ENCODE results near the gene B3GNT8. TPM values are rescaled to one million over a fixed set of nuclear protein-coding genes. Genes with fewer than 3 reads are reported as not detected.

Gene B3GNT8
- total RNA-seq, 1 experiment from 2014 or later: not detected

GRCh38 chr19:41411100-41411967, 15.8 kb downstream of the B3GNT8 start:
- BruUV-seq (replicated peaks): no TSS peak
- H3K27ac ChIP-seq (ENCODE audit: low read depth, low read length): no peak overlapping the region
- H4K20me1 ChIP-seq (ENCODE audit: insufficient read depth): no peaks in the 10 kb centered on the region
- ChIA-PET POLR2A (no interaction called here), CTCF (no interaction called here), RAD21 (ENCODE audit: low non-redundant PET in 1 of 2, low total read pairs in 2 of 2, uncharacterized antibody in 2 of 2, unreplicated experiment in 2 of 2) (no interaction called here)
- intact Hi-C loops (cut with micrococcal nuclease): no loop called here
- H3K9me2 ChIP-seq (ENCODE audit: insufficient read depth): no peaks in the 10 kb centered on the region
- TF ChIP-seq SIN3A (IDR thresholded peaks at IDR 0.05; ENCODE audit: low read depth) (no peak), CBX3 (IDR thresholded peaks at IDR 0.05; ENCODE audit: low read depth) (no peak), CEBPB (IDR thresholded peaks at IDR 0.05; ENCODE audit: low read depth) (no peak)
- H3K36me3 ChIP-seq (ENCODE audit: control insufficient read depth in 1 of 2, insufficient read depth in 2 of 2, low read length in 2 of 2): peaks cover 0 to 3% of the 10 kb centered on the region in 2 experiments; a peak in 1 of 4 replicates
- no peak overlapping the region for H3K9ac ChIP-seq (ENCODE audit: low read length)
- no peak overlapping the region for H2AFZ ChIP-seq (ENCODE audit: low read depth, low read length, poor library complexity, severe bottlenecking)
- H3K4me1 ChIP-seq (ENCODE audit: control insufficient read depth in 1 of 2, insufficient read depth in 2 of 2, low read length in 2 of 2): peaks cover 11 to 13% of the 10 kb centered on the region in 2 experiments; a peak in 3 of 4 replicates
- H3K9me3 ChIP-seq (ENCODE audit: control insufficient read depth in 1 of 2, insufficient read depth in 1 of 2, low read depth in 1 of 2, low read length in 2 of 2): no peaks in the 10 kb centered on the region
- H3K79me2 ChIP-seq (ENCODE audit: insufficient read depth, low read length): no peaks in the 10 kb centered on the region
- H3K4me2 ChIP-seq (ENCODE audit: low read length): no peak overlapping the region
- DNase-seq (ENCODE audit: low read depth, low spot score) (no peak), ATAC-seq (no peak)
- H3K27me3 ChIP-seq (ENCODE audit: insufficient read depth, low read length): no peaks in the 10 kb centered on the region
- H3K4me3 ChIP-seq (replicated peaks in 1 of 2; ENCODE audit: low read depth in 1 of 2, low read length in 2 of 2): no peak overlapping the region

- Histone ChIP-seq H3K9ac (ENCODE audit: low read length) (no peak overlapping the region), H3K79me2 (ENCODE audit: insufficient read depth, low read length) (no peaks in the 10 kb centered on the region), H3K4me3 (replicated peaks in 1 of 2; ENCODE audit: low read depth in 1 of 2, low read length in 2 of 2) (no peak overlapping the region), H3K27me3 (ENCODE audit: insufficient read depth, low read length) (no peaks in the 10 kb centered on the region), H3K4me1 (ENCODE audit: control insufficient read depth in 1 of 2, insufficient read depth in 2 of 2, low read length in 2 of 2) (peaks cover 11 to 13% of the 10 kb centered on the region in 2 experiments; a peak in 3 of 4 replicates), H3K9me2 (ENCODE audit: insufficient read depth) (no peaks in the 10 kb centered on the region), H3K4me2 (ENCODE audit: low read length) (no peak overlapping the region), H3K27ac (ENCODE audit: low read depth, low read length) (no peak overlapping the region), H2AFZ (ENCODE audit: low read depth, low read length, poor library complexity, severe bottlenecking) (no peak overlapping the region), H3K36me3 (ENCODE audit: control insufficient read depth in 1 of 2, insufficient read depth in 2 of 2, low read length in 2 of 2) (peaks cover 0 to 3% of the 10 kb centered on the region in 2 experiments; a peak in 1 of 4 replicates), H3K9me3 (ENCODE audit: control insufficient read depth in 1 of 2, insufficient read depth in 1 of 2, low read depth in 1 of 2, low read length in 2 of 2) (no peaks in the 10 kb centered on the region), H4K20me1 (ENCODE audit: insufficient read depth) (no peaks in the 10 kb centered on the region)
- DNase-seq (ENCODE audit: low read depth, low spot score) (no peak), ATAC-seq (no peak)
- BruUV-seq (replicated peaks): no TSS peak
- ChIA-PET POLR2A (interaction anchor here (0.6 kb wide), 1 partner anchor 30 kb away, joined by 4 read pairs; no protein-coding TSS in a partner anchor), CTCF (no interaction called here), RAD21 (ENCODE audit: low non-redundant PET in 1 of 2, low total read pairs in 2 of 2, uncharacterized antibody in 2 of 2, unreplicated experiment in 2 of 2) (no interaction called here)
- intact Hi-C loops (cut with micrococcal nuclease): no loop called here
- TF ChIP-seq REST (IDR thresholded peaks at IDR 0.05; ENCODE audit: low read depth): no peak
- no peak for TF ChIP-seq JUND (IDR thresholded peaks at IDR 0.05)
- no peak for TF ChIP-seq SP1 (IDR thresholded peaks at IDR 0.05; ENCODE audit: low read depth)
- TF ChIP-seq MAX (IDR thresholded peaks at IDR 0.05): no peak
- TF ChIP-seq TCF7L2 (IDR thresholded peaks at IDR 0.05; ENCODE audit: borderline replicate concordance, extremely low read depth, insufficient read depth, insufficient read length): no peak
- TF ChIP-seq, protein P1, sequence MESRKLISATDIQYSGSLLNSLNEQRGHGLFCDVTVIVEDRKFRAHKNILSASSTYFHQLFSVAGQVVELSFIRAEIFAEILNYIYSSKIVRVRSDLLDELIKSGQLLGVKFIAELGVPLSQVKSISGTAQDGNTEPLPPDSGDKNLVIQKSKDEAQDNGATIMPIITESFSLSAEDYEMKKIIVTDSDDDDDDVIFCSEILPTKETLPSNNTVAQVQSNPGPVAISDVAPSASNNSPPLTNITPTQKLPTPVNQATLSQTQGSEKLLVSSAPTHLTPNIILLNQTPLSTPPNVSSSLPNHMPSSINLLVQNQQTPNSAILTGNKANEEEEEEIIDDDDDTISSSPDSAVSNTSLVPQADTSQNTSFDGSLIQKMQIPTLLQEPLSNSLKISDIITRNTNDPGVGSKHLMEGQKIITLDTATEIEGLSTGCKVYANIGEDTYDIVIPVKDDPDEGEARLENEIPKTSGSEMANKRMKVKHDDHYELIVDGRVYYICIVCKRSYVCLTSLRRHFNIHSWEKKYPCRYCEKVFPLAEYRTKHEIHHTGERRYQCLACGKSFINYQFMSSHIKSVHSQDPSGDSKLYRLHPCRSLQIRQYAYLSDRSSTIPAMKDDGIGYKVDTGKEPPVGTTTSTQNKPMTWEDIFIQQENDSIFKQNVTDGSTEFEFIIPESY (IDR thresholded peaks at IDR 0.05; ENCODE audit: extremely low read depth, insufficient replicate concordance, low read length): no peak
- no peak for TF ChIP-seq POLR2AphosphoS5 (IDR thresholded peaks at IDR 0.05; ENCODE audit: low read depth, low read length)
- TF ChIP-seq EZH2 (IDR thresholded peaks at IDR 0.05): no peak
- no peak for TF ChIP-seq EZH2phosphoT487 (IDR thresholded peaks at IDR 0.05; ENCODE audit: borderline replicate concordance)
Measured at GRCh38 chr19:41410336-41411054, 16.7 kb downstream of the B3GNT8 start.

Measured in HCT116 (cell line).